HG02884 (cell line): ENCODE data around the gene HSPB9.

Experiments
- ATAC-seq: cut with Tn5 transposase; IDR thresholded peaks from one replicate; pipeline ENCODE4 v1.9.1; 2021; ENCODE audit warnings: mild to moderate bottlenecking, moderate library complexity; ENCODE audit not compliant: unreplicated experiment

Gene HSPB9, protein sequence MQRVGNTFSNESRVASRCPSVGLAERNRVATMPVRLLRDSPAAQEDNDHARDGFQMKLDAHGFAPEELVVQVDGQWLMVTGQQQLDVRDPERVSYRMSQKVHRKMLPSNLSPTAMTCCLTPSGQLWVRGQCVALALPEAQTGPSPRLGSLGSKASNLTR

DNA sequence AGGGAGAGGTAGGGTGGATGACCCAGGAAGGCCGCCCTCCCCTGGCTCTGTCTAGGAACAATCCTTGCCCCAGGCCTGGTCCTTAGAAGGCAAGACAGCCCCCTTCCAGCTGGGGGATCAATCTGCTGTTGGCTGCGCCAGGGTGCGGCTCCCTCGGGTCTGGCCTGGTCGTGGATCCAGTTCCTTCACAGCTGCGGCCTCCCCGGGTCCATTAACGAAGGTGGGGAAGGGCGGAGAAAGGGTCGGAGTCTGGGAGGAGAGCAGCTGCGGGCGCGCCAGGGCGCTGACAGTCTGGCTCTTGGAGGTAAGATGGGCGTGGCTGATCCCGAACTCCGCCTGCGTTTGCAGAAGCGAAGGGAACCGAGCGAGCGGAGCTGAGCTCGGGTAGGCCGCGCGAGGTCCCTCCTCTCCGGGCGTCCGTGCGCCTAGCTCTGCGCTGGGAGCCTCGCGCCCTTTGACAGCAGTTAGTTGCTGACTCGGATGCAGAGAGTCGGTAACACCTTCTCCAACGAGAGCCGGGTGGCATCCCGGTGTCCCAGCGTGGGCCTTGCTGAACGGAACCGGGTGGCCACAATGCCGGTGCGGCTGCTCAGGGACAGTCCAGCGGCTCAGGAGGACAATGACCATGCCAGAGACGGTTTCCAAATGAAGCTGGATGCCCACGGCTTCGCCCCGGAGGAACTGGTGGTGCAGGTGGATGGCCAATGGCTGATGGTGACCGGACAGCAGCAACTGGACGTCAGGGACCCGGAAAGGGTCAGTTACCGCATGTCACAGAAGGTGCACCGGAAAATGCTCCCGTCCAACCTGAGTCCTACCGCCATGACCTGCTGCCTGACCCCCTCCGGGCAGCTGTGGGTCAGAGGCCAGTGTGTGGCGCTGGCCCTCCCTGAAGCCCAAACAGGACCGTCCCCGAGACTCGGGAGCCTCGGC is at the start of gene HSPB9:
TSS of gene HSPB9 (plus strand) at position 434 of the 933 bp plus-strand sequence. CDS start at position 481, 47 bp downstream.
- ATAC-seq = no peak

DNA sequence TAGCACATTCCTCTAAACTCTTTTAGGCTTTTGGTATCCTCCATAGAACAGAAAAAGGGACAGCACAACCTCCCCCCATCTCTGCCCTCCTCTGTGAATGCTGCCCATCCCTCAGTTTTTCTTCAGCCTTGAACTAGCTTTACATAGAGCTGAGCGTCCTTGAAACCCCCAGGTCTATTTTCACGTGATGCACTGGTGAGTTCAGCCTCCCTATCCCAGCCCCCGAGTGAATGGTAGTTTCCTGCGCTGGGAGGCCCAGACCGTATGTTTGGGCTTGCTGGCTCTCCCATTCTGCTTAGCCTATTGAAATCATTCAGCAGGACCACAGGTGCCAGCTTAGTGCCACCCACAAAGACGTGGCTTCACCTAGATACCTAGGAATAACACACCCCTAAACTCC is 46.8 kb upstream of the HSPB9 start:
- no peak for ATAC-seq

DNA sequence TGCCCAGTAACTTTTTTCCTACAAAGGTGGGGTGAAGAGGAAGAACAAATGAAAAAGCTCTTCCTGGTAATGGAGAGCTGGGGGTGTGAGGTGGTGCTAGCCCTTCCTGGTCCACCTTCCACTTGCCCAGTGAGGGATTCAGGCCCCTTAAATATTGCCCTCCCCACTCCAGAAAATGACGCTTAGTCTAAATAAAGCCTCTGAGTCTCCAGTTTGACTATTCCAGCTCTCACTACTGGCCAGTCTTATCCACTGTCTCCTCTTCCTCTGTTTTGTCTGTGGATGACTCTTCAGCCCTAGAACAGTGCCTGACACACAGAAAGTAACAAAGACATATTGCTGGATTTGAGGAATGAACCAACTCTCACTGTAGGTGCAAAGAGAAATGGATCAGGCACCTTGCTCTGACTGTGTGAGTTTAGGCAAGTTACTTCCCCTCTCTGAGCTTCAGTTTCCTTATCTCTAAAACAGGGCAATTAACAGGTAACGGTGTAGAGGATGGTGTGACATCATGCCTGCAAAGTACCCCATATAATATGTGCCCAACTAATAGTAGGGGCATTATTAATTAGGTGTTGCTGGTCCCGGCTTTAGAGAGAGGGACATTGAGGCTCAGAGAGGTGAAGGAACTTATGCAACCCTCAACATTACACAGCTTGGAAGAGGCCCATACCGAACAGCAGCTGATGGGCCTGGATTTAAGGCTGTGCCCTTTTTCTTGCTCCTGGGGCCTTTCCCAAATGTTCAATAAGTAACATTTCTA is 45.6 kb upstream of the HSPB9 start:
- no peak for ATAC-seq

DNA sequence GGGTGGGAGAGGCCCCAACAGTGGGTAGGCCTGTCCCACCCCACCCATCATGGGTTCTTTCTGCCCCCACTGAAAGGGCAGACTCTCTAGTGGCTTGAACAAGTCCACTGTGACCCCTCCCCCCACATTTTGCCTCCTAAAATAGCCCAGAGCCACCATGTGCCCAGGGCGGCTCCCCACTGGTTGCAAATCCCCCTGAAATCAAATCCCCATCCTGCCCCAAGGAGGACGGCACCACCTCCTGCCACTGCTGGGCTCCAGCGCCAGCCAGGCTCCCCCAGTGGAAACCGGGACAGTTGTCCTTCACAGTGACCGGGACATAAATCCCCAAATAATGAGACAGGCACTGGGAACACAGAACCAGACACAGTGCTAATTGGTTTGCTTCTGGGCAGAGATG is 44.8 kb upstream of the HSPB9 start:
- ATAC-seq = no peak

DNA sequence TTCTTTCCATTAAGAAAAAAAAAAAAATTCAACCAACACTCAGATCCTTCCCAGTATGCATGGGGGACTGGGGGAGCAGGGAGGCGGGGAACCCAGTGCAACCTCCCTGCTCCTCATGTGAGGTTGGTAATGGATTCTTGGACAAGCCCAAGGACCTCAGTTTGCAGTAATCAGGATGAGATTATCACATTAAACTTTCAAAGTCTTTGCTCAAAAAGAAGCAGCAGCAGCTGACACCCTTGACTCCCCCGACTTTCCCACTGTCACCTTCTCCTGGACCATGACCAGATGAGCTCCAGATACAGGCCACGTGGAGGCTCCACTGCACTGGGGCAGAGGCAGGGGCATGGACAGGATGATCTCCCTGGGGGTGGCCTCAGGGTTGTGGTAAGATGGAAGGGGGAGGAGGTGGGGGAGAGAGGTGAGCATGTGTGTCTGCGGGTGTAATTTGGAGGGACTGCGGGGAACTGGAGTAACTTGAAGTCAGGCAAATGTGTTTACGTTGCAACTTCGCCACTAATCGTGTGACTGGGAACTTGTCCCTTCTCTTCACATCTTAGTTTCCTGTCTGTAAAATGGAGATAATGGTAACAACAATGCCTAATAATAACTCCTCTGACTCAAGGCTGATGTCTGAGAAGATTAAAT is 44.1 kb upstream of the HSPB9 start:
- ATAC-seq = no peak

DNA sequence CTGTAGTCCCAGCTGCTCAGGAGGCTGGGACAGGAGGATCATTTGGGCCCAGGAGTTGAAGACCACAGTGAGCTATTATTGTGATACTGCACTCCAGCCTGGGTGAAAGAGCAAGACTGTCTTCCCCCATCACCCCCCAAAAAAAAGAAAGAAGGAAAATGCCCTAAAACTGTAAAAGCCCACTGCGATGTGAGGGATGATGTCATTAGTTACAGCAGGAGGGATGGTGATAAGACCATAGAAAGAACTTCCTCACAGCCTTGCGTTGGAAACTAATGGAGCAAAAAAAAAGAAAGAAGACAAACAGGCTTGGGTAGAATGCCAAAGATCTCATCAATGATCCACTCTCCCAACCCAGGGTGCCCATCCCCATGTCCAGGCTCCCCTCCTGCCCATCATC is 43.1 kb upstream of the HSPB9 start:
- no peak for ATAC-seq

DNA sequence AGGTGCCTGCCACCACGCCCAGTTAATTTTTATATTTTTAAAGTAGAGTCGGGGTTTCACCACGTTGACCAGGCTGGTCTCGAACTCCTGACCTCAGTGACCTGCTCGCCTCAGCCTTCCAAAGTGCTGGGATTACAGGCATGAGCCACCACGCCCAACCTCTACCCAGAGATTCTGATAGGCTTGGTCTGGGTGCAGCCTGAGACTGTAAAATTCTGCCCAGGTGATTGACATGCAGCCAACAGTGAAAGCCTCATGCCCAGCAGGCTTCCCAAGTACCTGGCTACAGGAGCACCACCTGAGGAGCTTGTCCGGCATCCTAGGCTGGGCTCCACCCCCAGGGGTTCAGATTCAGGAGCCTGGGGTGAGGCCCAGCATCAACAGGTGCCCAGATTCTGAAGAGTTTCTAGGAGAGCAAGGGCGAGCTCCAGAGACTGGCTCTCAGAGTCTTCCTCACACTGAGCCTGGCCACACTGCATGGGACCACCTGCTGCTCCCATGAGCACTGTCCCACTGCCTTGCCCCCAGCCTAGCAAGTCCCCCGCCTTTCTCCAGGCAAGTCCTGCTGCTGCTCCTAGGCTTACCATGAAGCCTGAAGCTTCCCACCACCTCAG is 41.0 kb upstream of the HSPB9 start:
- ATAC-seq = no peak

DNA sequence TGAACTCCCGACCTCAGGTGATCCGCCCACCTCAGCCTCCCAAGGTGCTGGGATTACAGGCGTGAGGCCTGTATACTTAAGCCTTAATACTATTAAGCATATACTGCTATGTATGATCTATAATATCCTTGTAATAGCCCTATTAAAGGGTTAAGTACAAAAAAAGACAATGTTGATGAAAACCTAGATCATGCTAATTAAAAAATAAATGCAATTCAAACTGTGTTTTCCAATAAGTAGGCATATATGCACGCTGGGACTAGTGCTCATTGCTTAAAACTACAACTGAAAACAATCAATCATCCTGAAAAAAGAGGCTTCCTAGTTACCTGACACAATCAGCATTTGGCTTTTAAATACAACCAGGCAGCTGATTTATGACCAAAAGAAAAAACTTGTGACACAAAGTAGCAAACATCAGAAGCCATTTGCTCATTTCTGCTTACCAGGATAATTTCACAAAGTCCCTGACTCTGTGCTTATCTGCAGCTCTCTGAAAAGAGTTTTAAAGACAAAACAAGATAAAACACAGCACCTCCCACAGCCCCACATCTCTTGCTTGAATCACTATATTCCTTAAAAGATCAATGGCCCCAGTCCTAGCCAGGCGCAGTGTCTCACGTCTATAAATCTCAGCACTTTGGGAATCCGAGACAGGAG is 35.4 kb upstream of the HSPB9 start:
- ATAC-seq = no peak

DNA sequence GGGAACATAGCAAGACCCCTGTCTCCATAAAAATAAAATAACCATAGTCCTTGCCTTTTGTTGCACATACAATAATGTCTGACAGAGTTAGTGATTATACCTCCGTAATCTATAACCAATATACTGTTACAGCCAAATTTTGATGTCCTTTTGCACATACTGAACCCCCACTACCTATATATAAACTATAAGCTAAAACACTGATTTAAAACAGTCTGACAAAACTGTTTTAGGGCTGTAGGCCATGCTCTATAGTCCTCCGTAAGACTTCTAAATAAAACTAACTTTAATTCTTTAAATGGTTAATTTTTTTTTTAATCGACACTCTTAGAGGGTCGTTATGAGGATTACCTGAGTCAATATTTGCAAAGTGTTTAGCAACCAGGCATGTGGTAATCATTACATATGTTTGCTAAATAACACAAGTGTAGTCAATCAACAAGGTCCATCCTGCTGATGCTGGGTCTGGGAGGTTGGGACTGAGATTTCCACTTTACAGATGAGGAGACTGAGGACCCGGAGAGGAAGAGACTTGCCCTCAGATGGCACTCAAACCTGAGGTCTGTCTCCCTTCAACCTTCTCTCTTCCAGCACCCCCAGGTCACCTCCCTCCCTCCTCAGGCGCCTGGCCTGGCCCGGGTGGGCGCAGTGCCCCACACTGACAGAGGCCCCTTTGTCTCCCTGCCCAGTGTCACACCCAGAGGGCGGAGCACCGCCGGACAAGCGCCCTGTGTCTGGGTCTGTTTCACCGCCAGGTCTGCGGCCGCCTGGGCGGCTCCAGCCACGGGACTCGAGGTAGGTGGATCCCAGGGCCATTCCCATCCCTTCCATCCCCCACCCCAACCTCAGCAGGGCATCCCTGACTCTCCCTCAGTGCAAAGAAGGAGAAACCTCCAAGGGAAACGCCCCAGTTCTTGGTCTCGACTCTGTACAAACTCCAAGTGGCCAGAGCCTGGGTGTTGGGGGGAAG is 34.6 kb upstream of the HSPB9 start:
- ATAC-seq = no peak

DNA sequence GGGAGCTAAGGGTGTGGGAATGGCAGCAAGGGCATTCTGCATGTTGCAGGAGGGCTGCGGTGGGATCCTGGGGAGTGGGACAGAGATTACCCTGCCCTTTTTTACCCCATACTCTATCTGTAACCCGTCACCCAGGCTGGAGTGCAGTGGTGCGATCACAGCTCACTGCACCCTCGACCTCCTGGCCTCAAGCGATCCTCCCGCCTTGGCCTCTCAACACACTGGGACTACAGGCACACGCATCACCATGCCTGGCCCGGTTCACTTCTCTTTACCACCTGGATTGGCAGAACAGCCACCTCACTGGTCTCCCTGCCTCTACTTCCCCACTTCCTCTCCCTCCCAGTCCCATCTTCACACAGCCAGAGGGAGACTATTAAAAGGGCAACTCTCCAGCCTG is 33.9 kb upstream of the HSPB9 start:
- no peak for ATAC-seq

DNA sequence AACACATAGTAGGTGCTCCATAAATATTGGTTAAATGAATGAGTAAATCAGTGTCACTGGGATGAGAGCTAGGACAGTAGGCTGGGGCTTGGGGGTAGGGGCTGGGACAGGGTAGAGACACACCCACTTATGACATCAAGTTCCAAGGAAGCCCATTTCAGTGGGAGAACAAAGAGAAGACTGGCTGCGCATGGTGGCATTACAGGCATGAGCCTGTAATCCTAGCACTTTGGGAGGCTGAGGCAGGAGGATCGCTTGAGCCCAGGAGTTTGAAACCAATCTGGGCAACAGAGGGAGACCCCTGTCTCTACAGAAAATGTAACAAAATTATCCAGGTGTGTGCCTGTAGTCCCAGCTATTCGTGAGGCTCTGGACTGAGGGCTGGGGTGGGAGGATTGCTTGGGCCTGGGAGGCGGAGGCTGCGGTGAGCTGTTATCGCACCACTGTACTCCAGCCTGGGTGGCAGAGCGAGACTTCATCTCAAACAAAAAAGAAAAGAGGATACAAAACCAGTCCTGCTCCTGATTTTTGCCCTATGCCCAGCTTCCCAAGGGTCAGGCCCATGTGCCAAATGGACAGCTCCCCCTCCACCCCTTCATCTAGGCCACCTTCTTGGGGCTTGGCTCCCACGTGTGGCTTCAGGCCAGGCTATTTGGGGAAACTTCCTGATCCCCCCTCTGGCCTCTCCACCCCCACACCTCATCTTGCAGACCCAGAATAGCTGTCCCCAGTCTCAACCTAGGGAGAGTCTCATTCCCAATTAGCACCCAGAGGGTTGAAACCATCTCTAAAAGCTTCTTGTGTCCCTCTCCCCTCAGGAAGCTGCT is 31.4 kb upstream of the HSPB9 start:
- ATAC-seq = no peak

DNA sequence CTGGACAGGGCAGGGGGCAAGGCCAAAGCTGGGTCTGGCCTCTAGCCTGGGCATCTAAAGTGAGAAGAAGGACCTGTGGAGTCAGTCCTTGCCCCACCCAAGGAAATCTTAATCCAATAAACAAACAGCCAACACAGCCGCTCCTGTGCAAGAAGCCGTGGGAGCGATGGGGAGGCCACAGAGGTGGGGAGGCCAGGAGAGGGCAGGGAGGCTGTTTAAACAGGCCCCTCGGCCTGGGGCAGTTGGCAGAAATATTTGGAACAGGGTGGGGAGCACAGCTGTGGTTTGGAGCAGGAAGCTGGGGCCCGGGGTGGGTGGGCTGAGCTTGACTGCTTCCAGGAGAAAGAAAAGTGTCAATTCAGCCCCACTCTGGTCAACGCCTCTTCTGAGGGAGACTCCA is 29.7 kb upstream of the HSPB9 start:
- no peak for ATAC-seq

DNA sequence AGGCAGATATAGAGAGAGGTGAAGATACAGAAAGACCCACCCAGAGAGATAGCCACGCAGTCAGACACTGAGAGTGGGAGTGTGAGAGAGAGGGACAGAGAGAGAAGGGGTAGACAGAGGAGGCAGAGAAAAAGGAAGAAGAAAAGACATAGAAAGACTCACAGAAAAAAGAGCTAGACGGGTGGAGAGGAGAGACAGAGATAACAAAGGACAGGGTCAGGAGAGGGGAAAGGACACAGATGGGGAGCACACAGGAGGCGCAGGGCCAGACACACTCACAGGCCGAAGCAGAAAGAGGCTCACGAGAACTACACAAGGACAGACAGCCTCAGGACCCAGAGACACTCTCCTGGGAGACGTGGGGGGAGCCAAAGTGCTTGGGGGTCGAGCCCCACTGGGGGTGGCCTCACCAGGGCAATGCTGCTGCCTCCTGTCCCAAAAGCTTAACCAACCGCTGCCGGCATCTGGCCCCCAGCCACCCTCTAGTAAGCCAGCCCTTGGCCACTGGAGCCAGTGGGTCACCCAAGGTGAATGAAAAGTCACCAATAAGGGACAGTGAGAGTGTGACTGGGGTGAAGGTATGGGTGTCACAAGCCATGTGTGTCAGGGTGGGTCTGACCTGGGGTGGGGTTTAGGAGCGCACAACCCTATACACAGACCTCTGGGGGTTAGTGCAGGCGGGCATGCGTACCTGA is 28.1 kb upstream of the HSPB9 start:
- no peak for ATAC-seq

DNA sequence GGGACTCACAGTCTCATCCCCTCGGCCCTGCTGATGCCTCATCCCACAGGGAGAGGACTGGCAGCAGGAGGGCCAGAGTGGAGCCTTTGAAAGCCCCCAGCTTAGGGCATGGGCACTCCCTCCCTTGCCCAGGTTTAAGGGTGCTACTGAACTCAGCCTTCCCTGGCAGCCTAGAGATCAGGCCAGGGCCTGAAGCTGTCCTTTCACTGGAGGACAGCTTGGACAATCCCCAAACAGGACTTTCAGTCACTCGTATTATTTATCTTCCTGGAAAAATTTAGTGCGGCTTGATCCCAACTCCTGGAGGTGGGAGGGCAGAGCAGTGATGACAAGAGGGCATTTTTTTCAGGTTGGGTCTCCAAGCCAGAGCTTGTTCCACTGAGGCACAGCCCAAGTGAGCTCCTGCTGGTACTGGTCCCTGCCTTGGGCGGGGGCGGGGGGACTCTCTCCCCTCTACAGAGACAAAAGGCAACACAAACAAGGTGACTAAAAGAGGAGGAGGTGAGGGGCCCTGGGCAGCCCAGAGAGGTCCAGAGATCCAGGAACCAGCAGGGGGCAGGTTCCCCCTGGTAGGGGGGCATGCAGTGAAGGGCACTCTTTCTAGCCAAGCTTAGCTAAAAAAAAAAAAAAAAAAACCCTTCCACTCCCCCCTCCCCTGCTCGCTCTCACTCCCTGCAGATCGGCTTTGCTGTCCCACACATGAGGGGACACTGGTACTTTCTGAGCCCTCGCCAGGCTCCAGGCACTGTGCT is 26.1 kb upstream of the HSPB9 start:
- ATAC-seq = no peak

DNA sequence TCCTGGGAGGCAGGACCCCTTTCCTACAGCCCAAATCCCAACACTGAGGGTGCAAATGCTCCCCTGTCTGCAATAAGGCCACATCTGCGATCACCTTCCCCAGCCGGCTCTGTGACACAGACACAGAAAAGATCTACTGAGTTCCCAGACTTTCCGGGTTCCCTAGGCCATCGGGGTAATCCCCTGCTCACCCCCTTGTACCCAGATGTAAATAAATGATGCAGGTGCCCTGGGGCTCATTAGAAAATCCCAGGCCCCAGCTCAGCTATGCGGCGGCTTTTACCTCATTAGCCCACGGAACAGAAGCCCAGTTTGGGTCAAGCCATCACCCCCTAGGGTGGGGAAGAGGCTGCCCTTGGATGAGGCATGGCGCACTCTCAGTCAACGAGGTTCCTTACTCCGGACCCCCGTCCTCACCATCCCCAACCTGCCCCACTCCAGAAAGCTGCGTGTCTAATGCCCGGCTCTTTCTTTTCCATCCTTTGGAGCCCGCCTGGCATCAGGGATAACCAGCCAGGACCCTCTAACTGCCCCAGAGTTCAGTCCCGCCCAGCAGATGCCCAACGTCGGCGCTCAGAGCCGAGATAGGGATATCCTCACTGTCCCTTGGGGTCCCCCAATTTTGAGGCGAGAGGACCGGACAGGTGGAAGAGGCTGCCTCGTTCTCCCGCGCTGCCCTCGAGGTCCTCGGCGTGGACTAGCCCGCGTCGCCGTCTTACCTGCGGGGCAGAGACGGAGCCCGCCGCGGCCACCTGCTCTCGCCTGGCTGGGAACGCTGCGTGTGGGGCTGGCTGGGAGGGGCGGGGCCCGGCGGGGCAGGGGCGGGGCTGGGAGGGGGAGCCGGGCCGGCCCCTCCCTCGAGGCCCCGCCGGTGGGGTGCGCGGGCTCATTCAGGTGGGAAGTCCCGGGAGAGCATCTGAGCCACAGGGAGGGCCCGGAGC is 24.6 kb upstream of the HSPB9 start, which contains the start of gene ZNF385C:
TSS of gene ZNF385C (minus strand) at position 783 of the 941 bp plus-strand sequence. CDS start 35,417 bp downstream, outside the sequence.
- no peak for ATAC-seq
